Hippocampal formation (tissue), 2 donors: ENCODE results near the gene LMNB1.
"Not testable (repeated sequence)": the region's sequence is repeated elsewhere in the genome, so short reads cannot be mapped to it uniquely, and the experiment has no call there.

Experiments used
- DNase-seq, 2 donors: peaks; one replicate each; lab custom pipeline; 2025; lab: John Stamatoyannopoulos, UW

Gene LMNB1

DNA sequence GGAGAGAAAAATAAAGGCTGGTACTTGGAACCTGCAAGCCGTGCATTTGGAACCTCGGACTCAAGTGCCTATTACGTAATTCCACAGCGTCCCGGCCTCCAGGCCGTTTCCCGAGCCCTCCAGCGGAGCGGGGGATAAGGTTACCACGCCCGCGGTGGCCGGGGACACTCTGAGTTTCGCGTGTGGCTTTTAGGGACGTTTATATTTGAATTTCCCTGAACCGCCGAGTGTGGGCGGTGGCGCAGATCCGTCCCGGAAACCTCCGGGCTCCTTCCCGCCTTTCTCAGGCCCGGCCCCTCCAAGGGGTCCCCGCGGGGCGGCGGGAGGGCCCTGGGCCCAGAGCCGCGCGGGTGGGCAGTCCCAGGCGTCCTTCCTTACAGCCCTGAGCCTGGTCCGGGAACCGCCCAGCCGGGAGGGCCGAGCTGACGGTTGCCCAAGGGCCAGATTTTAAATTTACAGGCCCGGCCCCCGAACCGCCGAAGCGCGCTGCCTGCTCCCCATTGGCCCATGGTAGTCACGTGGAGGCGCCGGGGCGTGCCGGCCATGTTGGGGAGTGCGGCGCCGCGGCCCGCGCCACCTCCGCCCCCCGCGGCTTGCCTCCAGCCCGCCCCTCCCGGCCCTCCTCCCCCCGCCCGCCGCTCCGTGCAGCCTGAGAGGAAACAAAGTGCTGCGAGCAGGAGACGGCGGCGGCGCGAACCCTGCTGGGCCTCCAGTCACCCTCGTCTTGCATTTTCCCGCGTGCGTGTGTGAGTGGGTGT lies at the start of gene LMNB1:
Gene LMNB1, plus strand, starts transcription at position 638 of the 758 bp plus-strand sequence. CDS start 373 bp downstream, outside the sequence.
- DNase-seq, result peak; percentile 91

DNA sequence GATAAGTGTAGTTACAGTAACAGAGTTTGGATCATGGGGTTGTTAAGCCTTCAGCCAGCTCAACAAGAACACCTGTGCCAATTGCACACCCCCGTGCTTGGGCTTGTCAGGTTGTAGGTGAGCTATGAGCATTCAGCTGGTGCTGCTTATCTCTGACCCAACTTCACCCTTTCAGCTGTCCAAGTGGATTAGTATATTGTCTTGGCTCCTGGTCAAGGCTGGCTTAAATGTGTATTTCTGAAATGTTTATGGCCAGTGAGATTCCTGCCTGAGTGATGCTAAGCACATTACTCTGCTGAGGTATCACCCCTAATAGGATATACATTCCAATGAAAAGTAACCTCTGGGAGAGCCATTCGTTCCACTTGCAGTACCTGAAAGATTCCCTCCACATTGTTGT lies 44.2 kb upstream of the LMNB1 start:
- no peak for DNase-seq

GRCh38 chr5:126734573-126734972 lies 42.4 kb upstream of the LMNB1 start:
- DNase-seq, result not testable (repeated sequence)

GRCh38 chr5:126736141-126736540 lies 40.8 kb upstream of the LMNB1 start:
- no peak for DNase-seq

DNA sequence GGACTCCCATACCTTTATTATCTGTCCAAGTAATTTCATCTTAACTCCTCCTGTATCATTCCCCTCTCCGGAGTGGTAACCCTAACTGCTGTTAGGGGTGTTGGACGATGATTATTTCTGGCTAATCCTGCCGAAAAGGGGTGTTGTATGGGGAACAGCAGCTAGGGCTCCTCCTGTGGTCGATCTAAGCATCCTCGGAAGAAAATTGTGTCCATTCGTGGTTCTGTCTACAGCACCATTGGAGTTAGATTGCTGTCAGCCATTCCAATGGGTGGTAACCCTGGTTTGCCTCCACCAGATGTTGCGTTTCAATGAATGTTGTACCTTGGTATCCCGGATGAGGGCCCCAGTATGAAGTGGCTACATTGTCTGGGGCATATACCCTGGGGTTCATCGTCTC lies 35.6 kb upstream of the LMNB1 start:
- no peak for DNase-seq

DNA sequence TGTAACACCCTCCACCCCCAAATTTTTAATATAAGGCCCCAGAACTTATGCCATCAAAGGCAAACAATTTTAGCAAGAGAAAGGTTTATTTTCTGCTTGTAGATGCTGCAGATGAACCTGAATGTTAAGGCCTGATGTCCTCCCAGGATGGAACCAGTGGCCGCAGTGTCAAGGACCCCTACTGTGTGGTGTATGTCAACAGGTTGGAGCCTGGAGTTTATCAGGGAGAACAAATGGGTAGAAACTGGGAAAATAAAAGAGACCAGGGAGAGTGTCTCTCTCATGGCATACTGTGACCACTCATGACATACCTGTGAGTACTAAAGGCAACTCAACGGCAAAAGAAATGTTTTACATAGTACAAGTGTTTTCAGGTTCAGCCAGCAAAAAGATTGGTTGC lies 34.5 kb upstream of the LMNB1 start:
- no peak for DNase-seq

DNA sequence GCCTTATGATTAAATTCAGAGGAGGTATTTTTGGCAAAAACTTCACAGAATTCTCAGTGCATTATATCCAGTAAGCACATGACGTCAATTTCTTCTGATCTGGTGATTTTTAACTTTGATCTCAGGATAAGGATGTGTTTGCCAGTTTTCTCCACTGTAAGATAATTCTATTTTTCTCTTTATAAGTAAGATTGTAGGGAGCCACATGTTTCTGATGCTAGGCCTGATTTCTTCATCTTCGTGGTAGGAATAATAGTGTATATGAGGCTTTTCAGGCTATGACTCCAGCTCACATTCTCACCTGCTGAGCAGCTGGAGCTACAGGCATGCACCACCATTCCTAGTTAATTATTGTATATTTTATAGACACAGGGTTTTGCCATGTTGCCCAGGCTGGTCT lies 32.1 kb upstream of the LMNB1 start:
- DNase-seq, result no peak

GRCh38 chr5:126745259-126745992 lies 31.5 kb upstream of the LMNB1 start:
- DNase-seq, result no peak

DNA sequence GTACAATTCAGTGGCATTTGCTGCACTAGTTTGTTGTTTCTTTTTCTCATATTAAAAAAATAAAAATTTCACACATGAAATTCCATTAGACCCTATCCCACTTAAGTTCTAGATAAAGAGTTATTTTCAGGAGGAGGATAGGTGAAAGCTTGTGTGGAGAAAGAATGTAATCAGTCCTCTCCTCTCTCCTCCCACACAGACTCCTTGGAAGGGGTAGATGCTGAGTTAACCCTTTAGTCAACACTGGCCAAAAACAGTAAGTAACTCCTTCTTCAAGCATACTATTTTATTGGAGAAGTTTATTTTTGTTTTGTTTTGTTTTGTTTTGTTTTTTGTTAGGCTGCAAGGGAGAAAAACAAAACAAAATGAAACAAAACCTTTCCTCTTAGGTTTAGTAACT lies 30.6 kb upstream of the LMNB1 start:
- no peak for DNase-seq

- no peak for DNase-seq
Measured at GRCh38 chr5:126752081-126752785, 24.7 kb upstream of the LMNB1 start.

DNA sequence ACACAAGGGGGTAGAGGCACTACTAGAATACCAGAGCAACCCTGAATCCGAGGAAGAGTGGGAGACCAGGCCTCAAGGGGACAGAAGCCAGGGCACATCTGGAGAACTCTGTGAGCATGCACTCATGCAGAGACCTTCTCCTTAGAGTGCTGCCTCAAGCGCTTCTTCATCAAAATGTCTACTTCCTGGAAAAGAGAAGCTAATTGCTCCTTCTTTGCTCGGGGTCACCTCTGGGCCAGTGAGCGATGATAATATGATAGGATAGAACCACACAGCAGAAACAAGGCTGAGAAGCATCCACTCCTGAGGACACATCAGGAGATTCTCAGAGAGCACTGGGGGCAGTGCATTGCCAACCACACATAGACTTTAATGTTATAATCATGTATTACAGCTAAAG lies 23.7 kb upstream of the LMNB1 start:
- DNase-seq, result no peak

DNA sequence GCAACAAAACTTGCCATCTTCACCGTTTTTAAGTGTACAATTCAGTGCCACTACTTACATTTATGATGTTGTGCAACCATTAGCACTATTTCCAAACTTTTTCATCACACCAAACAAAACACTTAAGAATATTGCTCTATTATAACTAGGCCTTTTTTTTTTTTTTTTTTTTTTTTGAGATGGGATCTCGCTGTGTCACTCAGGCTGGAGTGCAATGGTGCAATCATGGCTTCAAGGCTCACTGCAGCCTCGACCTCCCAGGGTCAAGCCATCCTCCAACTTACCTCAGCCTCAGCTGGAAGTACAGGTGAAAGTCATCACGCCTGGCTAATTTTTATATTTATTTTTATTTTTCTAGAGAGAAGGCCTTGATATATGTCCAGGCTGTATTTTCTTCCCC lies 22.3 kb upstream of the LMNB1 start:
- no peak for DNase-seq

GRCh38 chr5:126755593-126755992 lies 21.3 kb upstream of the LMNB1 start:
- DNase-seq, result no peak

DNA sequence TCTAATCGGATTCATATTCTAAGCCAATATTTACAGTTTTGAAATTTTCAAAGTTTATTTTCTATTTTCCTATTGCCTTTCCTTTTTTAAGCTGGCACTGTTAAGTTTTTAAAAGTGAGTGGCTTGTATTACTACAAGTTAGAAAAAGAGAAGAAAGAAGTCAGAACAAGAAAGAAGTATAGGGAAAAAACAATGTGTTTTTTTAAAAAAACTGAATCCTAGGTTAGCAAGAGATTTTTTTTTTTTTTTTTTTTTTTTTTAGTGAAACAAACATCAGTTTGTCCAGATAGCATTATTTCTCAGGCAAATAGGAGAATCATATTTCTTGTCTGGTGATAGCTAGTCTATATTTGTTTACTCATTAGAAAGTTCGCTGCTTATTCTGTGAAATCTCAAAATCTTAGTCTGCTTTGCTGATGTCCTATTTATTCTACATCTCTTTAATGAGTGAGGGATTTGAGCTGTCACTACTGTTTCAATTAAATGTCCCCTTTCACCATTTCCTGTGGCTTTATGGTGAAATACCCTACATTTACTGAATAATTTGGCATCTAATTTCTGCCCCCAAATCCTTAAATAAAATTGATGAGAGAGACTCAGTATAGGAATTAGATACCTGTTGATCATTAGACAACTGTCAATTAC lies 19.1 kb upstream of the LMNB1 start:
- DNase-seq, result no peak

DNA sequence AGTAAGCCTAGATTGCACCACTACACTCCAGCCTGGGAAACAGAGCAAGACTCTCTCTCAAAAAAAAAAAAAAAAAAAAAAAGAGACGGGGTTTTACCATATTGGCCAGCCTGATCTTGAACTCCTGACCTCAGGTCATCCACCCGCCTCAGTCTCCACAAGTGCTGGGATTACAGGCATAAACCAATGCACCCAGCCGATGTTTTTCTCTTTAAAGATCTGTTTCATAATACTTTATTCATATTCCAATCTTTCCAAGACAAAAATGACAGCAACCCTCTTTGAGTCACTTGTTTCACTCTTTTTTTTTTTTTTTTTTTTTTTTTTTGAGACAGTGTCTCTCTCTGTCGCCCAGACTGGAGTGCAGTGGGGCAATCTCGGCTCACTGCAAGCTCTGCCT lies 13.6 kb upstream of the LMNB1 start:
- DNase-seq, result no peak

- no peak for DNase-seq
Measured at GRCh38 chr5:126769703-126770102, 7.2 kb upstream of the LMNB1 start.

GRCh38 chr5:126773536-126773935 lies 3.4 kb upstream of the LMNB1 start:
- DNase-seq, result not testable (repeated sequence)

DNA sequence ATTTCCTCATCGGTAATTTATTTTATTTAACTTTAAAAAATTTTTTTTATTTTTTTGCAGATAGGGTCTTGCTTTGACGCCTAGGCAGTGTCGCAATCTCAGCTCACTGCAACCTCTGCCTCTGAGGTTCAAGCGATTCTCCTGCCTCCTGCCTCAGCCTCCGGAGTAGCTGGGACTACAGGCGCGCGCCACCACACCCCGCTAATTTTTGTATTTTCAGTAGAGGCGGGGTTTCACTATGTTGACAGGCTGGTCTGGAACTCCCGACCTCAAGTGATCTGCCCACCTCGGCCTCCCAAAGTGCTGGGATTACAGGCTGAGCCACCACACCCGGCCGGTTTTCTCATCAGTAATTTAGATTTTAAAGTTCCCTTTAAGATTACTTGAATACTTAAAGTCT lies 2.3 kb upstream of the LMNB1 start:
- not testable (repeated sequence) for DNase-seq

GRCh38 chr5:126777257-126777974 lies 480 bp downstream of the LMNB1 start:
- DNase-seq, result peak in 1 of 2 donors; percentile 56

- DNase-seq, result peak; percentile 79 to 83
Measured at GRCh38 chr5:126777975-126778674, 1.2 kb downstream of the LMNB1 start.
